Psoas muscle (tissue), 8 donors: ENCODE results near the gene LCN9. TPM values are rescaled to one million over a fixed set of nuclear protein-coding genes. Genes with fewer than 3 reads are reported as not detected.

Source experiments
- ATAC-seq, 4 donors: fragments of 200-7000 bp; cut with Tn5 transposase; one replicate each; pipeline ENCODE4 v1.9.1; 2020; ENCODE audit warnings: moderate library complexity in 3 of 4, mild to moderate bottlenecking in 2 of 4
- DNase-seq, 2 donors: peaks; one replicate each; pipeline ENCODE4 v3.0.0-alpha.2; 2020
- H3K27ac ChIP-seq: fragments of 200-600 bp; one replicate; pipeline ENCODE4 v1.8.0; 2022
- H3K27me3 ChIP-seq, 3 donors: fragments of 200-600 bp in 1 of 3; one replicate each; pipeline versions ENCODE4 v1.6.1 to v1.8.0; 2013 to 2022; ENCODE audit warnings: low read length in 2 of 3, mild to moderate bottlenecking in 2 of 3, moderate library complexity in 1 of 3; ENCODE audit not compliant: insufficient read depth in 3 of 3
- H3K36me3 ChIP-seq, 2 donors: fragments of 200-600 bp in 1 of 2; one replicate each; pipeline versions ENCODE4 v1.6.1 to v1.8.0; 2013 to 2022; ENCODE audit warnings: low read depth in 1 of 2, mild to moderate bottlenecking in 1 of 2, moderate library complexity in 1 of 2; ENCODE audit not compliant: insufficient read depth in 1 of 2
- H3K4me1 ChIP-seq: fragments of 200-600 bp; one replicate; pipeline ENCODE4 v1.8.0; 2022
- H3K4me3 ChIP-seq: fragments of 200-600 bp; one replicate; pipeline ENCODE4 v1.8.0; 2022; ENCODE audit warnings: mild to moderate bottlenecking
- H3K9me3 ChIP-seq: fragments of 200-600 bp; one replicate; pipeline ENCODE4 v1.8.0; 2022
- CTCF ChIP-seq: fragments of 200-600 bp; IDR thresholded peaks from one replicate; pipeline ENCODE4 v1.8.0; 2022; ENCODE audit warnings: antibody characterized with exemption
- WGBS, 3 donors: extraction: QIAGEN DNeasy Blood & Tissue Kit; methylation state at CpG; one replicate each; pipeline versions ENCODE4 v1.1.6 to v1.1.7; 2013; 5-methylcytosine and 5-hydroxymethylcytosine counted together
- intact Hi-C, 2 donors: fragments of 100-400 bp; cut with DNase I; formaldehyde crosslinking; loops; one replicate each; pipeline versions ENCODE4 v1.11.0 to v1.14.2; 2022
- long read RNA-seq, 2 donors: library from polyadenylated mRNA; unstranded; transcript quantifications; one replicate each; pipeline ENCODE4 v2.0.0, GENCODE V29; 2021
- polyA plus RNA-seq, 3 donors: library from polyadenylated mRNA; stranded (reverse); fragments of 200-250 nt; gene quantifications; one replicate each; pipeline ENCODE4 v1.2.3, GENCODE V29; 2013
- total RNA-seq, 4 donors: library from RNA; stranded (reverse); fragmentation: NEBNext Ultra II Directional in 2 of 4; extraction: Animal tissue kit (Norgen Biotek cat#: 25700) in 2 of 4; gene quantifications; one replicate each; pipeline versions ENCODE4 v1.2.1 to v1.2.4, GENCODE V29; 2021 to 2023
- donor health status: healthy with polysubstance abuse.
- donor health status: DM: no; HTN: no; CAD: no; lungs with moderate emphysema.
- donor health status: Bipolar disorder and iron deficiency.
- donor health status: healthy.
- donor health status: DM: yes; HTN: yes; CAD: no.
- donor health status: DM: no; HTN: no; CAD: no.
- donor health status: DM: no; HTN: no; CAD: no.
- donor health status: DM: yes; HTN: yes; CAD: no.

LCN9 gene
- total RNA-seq = not detected
- not detected for polyA plus RNA-seq
- long read RNA-seq, donor 1 = 0 reads
- long read RNA-seq, donor 2 = 0 reads

GRCh38 chr9:135662758-135663450 lies at the start of gene LCN9:
LCN9 (plus strand) TSS chr9:135663309; CDS start chr9:135663322, 13 bp downstream.
- TF ChIP-seq CTCF = no peak
- Histone ChIP-seq H3K36me3 (no peaks in the 10 kb centered on the region), H3K4me3 (no peak within 1 kb of the TSS), H3K9me3 (no peaks in the 10 kb centered on the region), H3K4me1 (no peaks in the 10 kb centered on the region), H3K27me3 (peaks cover 0 to 34% (median 7%) of the 10 kb centered on the region in 3 donors), H3K27ac (no peak within 1 kb of the TSS)
- intact Hi-C loops = no loop called here
- WGBS, 3 donors = 31 to 49% (median 37%) methylated on average over 23 to 25 of the region's 25 CpGs
- DNase-seq (no peak), ATAC-seq (no peak)

- WGBS, 3 donors = 67 to 76% (median 70%) methylated on average over 32 to 34 of the region's 34 CpGs
- intact Hi-C loops = no loop called here
- no peak for DNase-seq
- Histone ChIP-seq H3K27me3 (peaks cover 0 to 49% (median 4%) of the 10 kb centered on the region in 3 donors), H3K27ac (no peak overlapping the region), H3K4me1 (no peaks in the 10 kb centered on the region), H3K9me3 (no peaks in the 10 kb centered on the region), H3K36me3 (no peaks in the 10 kb centered on the region), H3K4me3 (no peak overlapping the region)
- TF ChIP-seq CTCF = no peak
- no peak for ATAC-seq
These were observed 48.9 kb upstream of the LCN9 start for GRCh38 chr9:135613946-135614805.

- WGBS, 3 donors = 53 to 59% (median 54%) methylated on average over 25 to 29 of the region's 29 CpGs
- DNase-seq (no peak), ATAC-seq (no peak)
- TF ChIP-seq CTCF = no peak
- Histone ChIP-seq H3K27ac (no peak overlapping the region), H3K4me1 (no peaks in the 10 kb centered on the region), H3K36me3 (no peaks in the 10 kb centered on the region), H3K27me3 (peaks cover 0 to 50% (median 6%) of the 10 kb centered on the region in 3 donors), H3K9me3 (no peaks in the 10 kb centered on the region), H3K4me3 (no peak overlapping the region)
- intact Hi-C loops = no loop called here
These were observed 48.1 kb upstream of the LCN9 start for GRCh38 chr9:135614821-135615665.

- ATAC-seq = no peak
- Histone ChIP-seq H3K27ac (no peak overlapping the region), H3K9me3 (no peaks in the 10 kb centered on the region), H3K4me3 (no peak overlapping the region), H3K36me3 (no peaks in the 10 kb centered on the region), H3K4me1 (no peaks in the 10 kb centered on the region), H3K27me3 (peaks cover 0 to 50% (median 6%) of the 10 kb centered on the region in 3 donors)
- no peak for TF ChIP-seq CTCF
- 45 to 52% (median 50%) methylated on average over 31 of the region's 31 CpGs for whole genome bisulfite sequencing, 3 donors
- no peak for DNase-seq
- intact Hi-C loops = no loop called here
These were observed 47.2 kb upstream of the LCN9 start for GRCh38 chr9:135615666-135616618.
